ENCODE results near the gene NKPD1.
A peak's percentile ranks its signal among the peaks of the same experiment; 100 is the strongest.

The NKPD1 gene

DNA sequence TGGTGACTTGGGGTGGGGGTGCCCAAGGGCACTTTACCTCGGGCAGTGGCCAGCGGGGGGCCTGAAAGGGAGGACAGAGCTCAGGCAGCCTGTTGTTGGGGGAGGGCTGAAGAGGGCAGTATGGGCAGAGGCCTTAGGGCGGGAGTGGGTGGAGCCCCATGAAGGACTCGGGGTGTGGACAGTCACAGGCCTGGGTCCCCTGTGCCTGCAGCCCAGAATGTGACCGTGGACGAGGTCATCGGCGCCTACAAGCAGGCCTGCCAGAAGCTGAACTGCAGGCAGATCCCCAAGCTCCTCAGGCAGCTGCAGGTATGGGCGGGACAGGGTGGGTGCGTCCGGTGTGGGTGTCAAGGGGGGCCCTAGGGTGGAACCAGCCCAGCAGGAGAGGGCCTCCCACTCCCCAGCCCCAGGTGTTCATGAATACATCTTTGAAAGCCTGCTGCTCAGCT is 22.5 kb downstream of the NKPD1 start:
- TF ChIP-seq, protein P1, sequence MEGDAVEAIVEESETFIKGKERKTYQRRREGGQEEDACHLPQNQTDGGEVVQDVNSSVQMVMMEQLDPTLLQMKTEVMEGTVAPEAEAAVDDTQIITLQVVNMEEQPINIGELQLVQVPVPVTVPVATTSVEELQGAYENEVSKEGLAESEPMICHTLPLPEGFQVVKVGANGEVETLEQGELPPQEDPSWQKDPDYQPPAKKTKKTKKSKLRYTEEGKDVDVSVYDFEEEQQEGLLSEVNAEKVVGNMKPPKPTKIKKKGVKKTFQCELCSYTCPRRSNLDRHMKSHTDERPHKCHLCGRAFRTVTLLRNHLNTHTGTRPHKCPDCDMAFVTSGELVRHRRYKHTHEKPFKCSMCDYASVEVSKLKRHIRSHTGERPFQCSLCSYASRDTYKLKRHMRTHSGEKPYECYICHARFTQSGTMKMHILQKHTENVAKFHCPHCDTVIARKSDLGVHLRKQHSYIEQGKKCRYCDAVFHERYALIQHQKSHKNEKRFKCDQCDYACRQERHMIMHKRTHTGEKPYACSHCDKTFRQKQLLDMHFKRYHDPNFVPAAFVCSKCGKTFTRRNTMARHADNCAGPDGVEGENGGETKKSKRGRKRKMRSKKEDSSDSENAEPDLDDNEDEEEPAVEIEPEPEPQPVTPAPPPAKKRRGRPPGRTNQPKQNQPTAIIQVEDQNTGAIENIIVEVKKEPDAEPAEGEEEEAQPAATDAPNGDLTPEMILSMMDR (IDR thresholded peaks at IDR 0.05; ENCODE audit: low read depth, low read length): no peak
- H3K4me3 ChIP-seq (ENCODE audit: low read depth, low read length): no peak overlapping the region

DNA sequence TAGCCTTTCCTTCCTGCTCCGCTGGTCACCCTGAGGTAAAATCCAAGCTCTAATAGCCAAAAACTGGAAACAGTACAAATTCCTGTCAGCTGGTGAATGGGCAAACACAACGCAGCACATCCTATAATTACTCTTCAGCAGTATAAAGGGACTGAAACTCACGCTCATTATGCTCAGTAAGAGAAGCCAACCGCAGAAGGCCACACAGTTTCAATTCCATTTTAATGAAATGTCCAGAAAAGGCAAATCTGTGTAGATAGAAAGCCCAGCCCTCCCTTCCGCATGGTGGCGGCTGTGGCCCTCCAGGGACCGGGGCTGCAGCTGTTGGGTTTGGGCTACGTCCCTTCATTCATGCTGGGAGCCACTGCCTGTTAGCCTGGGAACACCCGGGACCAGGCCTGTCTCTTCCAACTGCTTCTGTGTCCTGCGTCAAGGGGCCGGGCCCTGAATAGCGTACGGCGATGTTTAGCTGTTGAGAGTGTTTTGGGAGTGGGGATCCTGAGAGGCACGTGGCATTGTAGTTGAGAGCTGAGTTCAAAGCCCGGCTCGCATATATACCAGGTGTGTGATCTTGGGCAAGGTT is 23.5 kb downstream of the NKPD1 start:
- H3K4me3 ChIP-seq (ENCODE audit: low read depth, low read length): no peak overlapping the region
- TF ChIP-seq, protein P1 (IDR thresholded peaks at IDR 0.05; ENCODE audit: low read depth, low read length): no peak

DNA sequence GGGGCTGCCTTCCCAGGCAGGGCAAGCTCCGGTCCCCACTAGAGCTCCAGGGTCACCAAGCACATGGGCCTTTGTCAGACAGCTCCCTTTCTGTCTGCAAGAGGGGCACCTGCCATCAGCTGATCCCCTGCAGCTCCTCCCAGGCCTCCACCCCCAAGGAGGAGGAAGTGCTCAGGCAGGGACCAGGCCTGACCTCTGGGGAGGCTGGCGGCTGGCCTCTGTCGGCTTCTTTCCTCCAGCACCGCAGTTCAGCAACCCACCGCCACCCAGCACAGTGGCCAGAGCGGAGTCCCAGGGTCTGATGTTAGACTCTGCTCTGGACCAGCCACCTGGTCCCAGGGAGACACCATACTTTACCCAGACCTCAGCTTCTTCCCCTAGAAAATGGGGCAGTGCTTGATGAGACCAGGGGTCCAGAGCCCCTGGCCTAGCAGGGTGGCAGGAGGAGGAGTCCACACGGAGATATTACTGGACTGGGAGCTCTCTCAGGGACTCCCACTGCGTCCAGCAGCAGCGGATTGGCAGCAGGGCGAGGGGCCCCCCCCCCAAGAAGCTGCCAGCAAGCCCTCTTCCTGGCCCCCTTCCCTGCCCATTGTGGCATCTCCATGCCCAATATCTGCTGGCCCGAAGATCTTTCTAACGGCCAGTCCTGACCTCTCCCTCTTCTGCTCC is 24.1 kb downstream of the NKPD1 start:
- H3K4me3 ChIP-seq (ENCODE audit: low read depth, low read length): no peak overlapping the region
- TF ChIP-seq, protein P1 (IDR thresholded peaks at IDR 0.05; ENCODE audit: low read depth, low read length): no peak

GRCh38 chr19:45135176-45135885 is 25.5 kb downstream of the NKPD1 start:
- TF ChIP-seq, protein P1 (IDR thresholded peaks at IDR 0.05; ENCODE audit: low read depth, low read length): no peak
- no peak overlapping the region for H3K4me3 ChIP-seq (ENCODE audit: low read depth, low read length)

- TF ChIP-seq, protein P1 (IDR thresholded peaks at IDR 0.05; ENCODE audit: low read depth, low read length): no peak
- no peak overlapping the region for H3K4me3 ChIP-seq (ENCODE audit: low read depth, low read length)
These were observed 27.1 kb downstream of the NKPD1 start for GRCh38 chr19:45133661-45134060.

GRCh38 chr19:45130888-45131615 is 29.7 kb downstream of the NKPD1 start:
- TF ChIP-seq, protein P1 (IDR thresholded peaks at IDR 0.05; ENCODE audit: low read depth, low read length): 0 out of 2 replicates have a peak, but pooled peaks have one; percentile 4
- no peak overlapping the region for H3K4me3 ChIP-seq (ENCODE audit: low read depth, low read length)
